DND-41 (cell line): Measurements from ENCODE around the gene MYOF.

Experiments
- ATAC-seq: fragments of 200-7000 bp; cut with Tn5 transposase; 3 replicates; pipeline ENCODE4 v1.9.1; 2021; ENCODE audit warnings: low read depth; ENCODE audit not compliant: insufficient read depth
- DNase-seq: peaks from one replicate; pipeline ENCODE4 v3.0.0-alpha.2; 2020
- H2AFZ ChIP-seq: 2 replicates; pipeline ENCODE4 v1.6.0; 2012; ENCODE audit warnings: low read depth, low read length
- H3K27ac ChIP-seq: 2 replicates; pipeline ENCODE4 v1.5.1; 2012; ENCODE audit warnings: low read length, inconsistent platforms
- H3K27me3 ChIP-seq: fragments of 200-600 bp; sonication (generic); 2 replicates; pipeline ENCODE4 v1.6.0; 2012; ENCODE audit warnings: low read length, mild to moderate bottlenecking, inconsistent platforms; ENCODE audit not compliant: insufficient read depth, poor library complexity
- H3K36me3 ChIP-seq: 2 replicates; pipeline ENCODE4 v1.5.1; 2012; ENCODE audit warnings: low read length, inconsistent platforms; ENCODE audit not compliant: insufficient read depth
- H3K4me1 ChIP-seq: 2 replicates; pipeline ENCODE4 v1.5.1; 2012; ENCODE audit warnings: mild to moderate bottlenecking, low read length; ENCODE audit not compliant: insufficient read depth
- H3K4me2 ChIP-seq: 2 replicates; pipeline ENCODE4 v1.6.0; 2012; ENCODE audit warnings: mild to moderate bottlenecking, moderate library complexity, low read length, inconsistent platforms; ENCODE audit not compliant: insufficient read depth
- H3K4me3 ChIP-seq, 2 experiments: fragments of 200-600 bp in 1 of 2; shearing (Covaris generic) in 1 of 2; 2 replicates each; pipeline ENCODE4 v1.5.1; 2012 to 2016; ENCODE audit warnings: inconsistent platforms in 2 of 2, low read length in 2 of 2, mild to moderate bottlenecking in 2 of 2, low read depth in 1 of 2, moderate library complexity in 1 of 2
- H3K79me2 ChIP-seq: 2 replicates; pipeline ENCODE4 v1.6.0; 2012; ENCODE audit warnings: low read length, inconsistent platforms; ENCODE audit not compliant: insufficient read depth
- H3K9ac ChIP-seq: 2 replicates; pipeline ENCODE4 v1.6.0; 2012; ENCODE audit warnings: low read depth, mild to moderate bottlenecking, inconsistent platforms, low read length, moderate library complexity
- H3K9me3 ChIP-seq: 2 replicates; pipeline ENCODE4 v1.5.1; 2012; ENCODE audit warnings: low read length, moderate library complexity, mild to moderate bottlenecking, inconsistent platforms; ENCODE audit not compliant: insufficient read depth, severe bottlenecking
- H4K20me1 ChIP-seq: 2 replicates; pipeline ENCODE4 v1.6.0; 2012; ENCODE audit warnings: low read length; ENCODE audit not compliant: insufficient read depth
- EZH2 ChIP-seq: IDR thresholded peaks from 3 replicates; pipeline ENCODE4 v1.6.1; 2012; ENCODE audit warnings: borderline replicate concordance, low read depth, mild to moderate bottlenecking, moderate library complexity, low read length, inconsistent platforms; ENCODE audit not compliant: severe bottlenecking
- TF ChIP-seq, protein P1 (sequence below): IDR thresholded peaks from 2 replicates; pipeline ENCODE4 v1.5.1; 2012; ENCODE audit warnings: borderline replicate concordance, low read length, moderate library complexity, mild to moderate bottlenecking; ENCODE audit not compliant: poor library complexity, severe bottlenecking; ENCODE audit errors: extremely low read depth

Gene MYOF

DNA sequence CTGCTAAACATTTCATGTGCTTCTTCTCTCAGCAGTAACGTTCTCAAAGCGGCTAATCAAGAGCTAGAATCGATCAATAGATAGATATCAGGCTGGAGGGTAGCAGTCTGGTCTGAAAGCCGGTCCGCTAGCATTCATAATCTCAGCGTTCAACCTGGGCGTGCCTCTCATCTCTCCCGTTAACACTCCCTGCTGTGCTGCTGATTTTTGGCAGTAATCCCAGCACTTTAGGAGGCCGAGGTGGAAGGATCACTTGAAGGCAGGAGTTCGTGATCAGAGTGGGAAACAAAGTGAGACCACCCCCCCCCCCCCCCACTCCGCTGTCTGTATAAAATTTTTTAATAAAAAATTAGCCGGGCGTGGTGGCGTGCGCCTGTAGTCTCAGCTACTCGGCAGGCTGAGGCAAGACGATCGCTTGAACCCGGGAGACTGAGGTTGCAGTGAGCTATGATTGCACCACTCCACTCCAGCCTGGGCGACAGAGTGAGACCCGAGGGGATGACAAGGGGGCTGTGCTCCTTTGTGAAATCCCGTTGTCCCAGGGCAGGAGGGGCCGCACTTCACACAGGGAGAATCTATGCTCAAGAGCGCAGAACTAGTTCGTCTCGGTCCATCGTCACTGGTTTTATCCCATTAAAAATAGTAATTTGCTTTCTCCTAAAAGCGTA, 13.7 kb upstream of the MYOF start:
- H4K20me1 ChIP-seq, result no peaks in the 10 kb centered on the region
- H3K27ac ChIP-seq, result peak overlapping the region; percentile 69
- peaks cover 36% of the 10 kb centered on the region for H3K4me1 ChIP-seq
- peaks cover 18% of the 10 kb centered on the region for H3K36me3 ChIP-seq
- peak overlapping the region; percentile 99 for H3K4me2 ChIP-seq
- peak overlapping the region; percentile 71 to 77 for H3K4me3 ChIP-seq
- DNase-seq (peak; percentile 24), ATAC-seq (peak; percentile 51)
- peak overlapping the region; percentile 99 for H2AFZ ChIP-seq
- peaks cover 41% of the 10 kb centered on the region for H3K79me2 ChIP-seq
- peak overlapping the region; percentile 77 for H3K9ac ChIP-seq
- TF ChIP-seq, protein P1, sequence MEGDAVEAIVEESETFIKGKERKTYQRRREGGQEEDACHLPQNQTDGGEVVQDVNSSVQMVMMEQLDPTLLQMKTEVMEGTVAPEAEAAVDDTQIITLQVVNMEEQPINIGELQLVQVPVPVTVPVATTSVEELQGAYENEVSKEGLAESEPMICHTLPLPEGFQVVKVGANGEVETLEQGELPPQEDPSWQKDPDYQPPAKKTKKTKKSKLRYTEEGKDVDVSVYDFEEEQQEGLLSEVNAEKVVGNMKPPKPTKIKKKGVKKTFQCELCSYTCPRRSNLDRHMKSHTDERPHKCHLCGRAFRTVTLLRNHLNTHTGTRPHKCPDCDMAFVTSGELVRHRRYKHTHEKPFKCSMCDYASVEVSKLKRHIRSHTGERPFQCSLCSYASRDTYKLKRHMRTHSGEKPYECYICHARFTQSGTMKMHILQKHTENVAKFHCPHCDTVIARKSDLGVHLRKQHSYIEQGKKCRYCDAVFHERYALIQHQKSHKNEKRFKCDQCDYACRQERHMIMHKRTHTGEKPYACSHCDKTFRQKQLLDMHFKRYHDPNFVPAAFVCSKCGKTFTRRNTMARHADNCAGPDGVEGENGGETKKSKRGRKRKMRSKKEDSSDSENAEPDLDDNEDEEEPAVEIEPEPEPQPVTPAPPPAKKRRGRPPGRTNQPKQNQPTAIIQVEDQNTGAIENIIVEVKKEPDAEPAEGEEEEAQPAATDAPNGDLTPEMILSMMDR, result no peak
- TF ChIP-seq EZH2, result no peak
- H3K9me3 ChIP-seq, result no peaks in the 10 kb centered on the region
- peaks cover 12% of the 10 kb centered on the region for H3K27me3 ChIP-seq

DNA sequence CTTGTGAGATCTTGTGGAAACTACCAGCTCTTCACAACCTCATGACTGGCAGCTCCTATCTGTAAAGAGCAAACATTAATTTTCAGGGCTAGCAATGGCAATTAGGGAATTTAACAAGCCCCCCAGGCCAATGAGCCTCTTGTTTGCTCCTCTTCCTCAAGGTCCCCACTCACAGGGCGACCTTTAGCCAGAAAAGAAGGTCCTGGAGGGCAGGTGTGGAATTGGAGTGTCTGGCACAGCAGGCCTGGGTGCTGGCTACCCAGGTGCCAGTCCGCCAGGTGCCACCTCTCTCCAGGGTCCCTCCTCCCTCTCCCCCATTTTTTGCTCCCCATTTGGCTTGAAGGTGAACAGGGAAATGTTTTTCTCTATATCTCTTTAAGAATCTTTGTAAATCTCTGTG, 12.4 kb upstream of the MYOF start:
- peaks cover 28% of the 10 kb centered on the region for H3K79me2 ChIP-seq
- no peak for ATAC-seq
- DNase-seq, result no peak
- no peak for TF ChIP-seq EZH2
- TF ChIP-seq, protein P1, result no peak
- H3K4me1 ChIP-seq, result peaks cover 33% of the 10 kb centered on the region
- H3K27ac ChIP-seq, result no peak overlapping the region
- no peaks in the 10 kb centered on the region for H3K9me3 ChIP-seq
- H2AFZ ChIP-seq, result no peak overlapping the region
- no peak overlapping the region for H3K9ac ChIP-seq
- H3K4me2 ChIP-seq, result no peak overlapping the region
- H4K20me1 ChIP-seq, result no peaks in the 10 kb centered on the region
- peaks cover 5% of the 10 kb centered on the region for H3K36me3 ChIP-seq
- no peak overlapping the region for H3K4me3 ChIP-seq
- peaks cover 13% of the 10 kb centered on the region for H3K27me3 ChIP-seq

DNA sequence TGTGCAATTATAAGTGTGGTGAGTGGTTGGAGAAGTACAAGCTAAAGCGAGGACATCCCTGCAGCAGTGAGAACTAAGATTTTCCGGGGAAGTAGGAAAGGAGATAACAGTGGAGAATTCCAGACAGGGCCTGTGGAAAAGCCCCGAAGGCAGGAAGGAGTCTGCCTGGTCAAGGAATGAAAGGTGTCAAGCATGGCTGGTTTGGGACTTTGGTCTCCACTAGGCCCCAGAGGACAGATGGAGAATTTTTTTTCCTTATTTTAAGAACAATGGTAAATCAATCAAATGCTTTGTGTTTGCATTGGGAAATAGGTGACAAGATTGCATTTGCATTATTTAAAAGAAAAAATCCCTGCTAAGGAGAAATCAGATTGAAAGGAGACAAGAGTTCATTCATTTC, 11.0 kb upstream of the MYOF start:
- no peak overlapping the region for H3K4me2 ChIP-seq
- no peak overlapping the region for H3K9ac ChIP-seq
- peaks cover 15% of the 10 kb centered on the region for H3K79me2 ChIP-seq
- no peak overlapping the region for H3K27ac ChIP-seq
- H3K9me3 ChIP-seq, result no peaks in the 10 kb centered on the region
- H3K4me3 ChIP-seq, result no peak overlapping the region
- peaks cover 21% of the 10 kb centered on the region for H3K27me3 ChIP-seq
- H4K20me1 ChIP-seq, result no peaks in the 10 kb centered on the region
- DNase-seq (no peak), ATAC-seq (no peak)
- no peaks in the 10 kb centered on the region; the same call in 1 of the 2 replicates for H3K36me3 ChIP-seq
- H3K4me1 ChIP-seq, result peaks cover 20% of the 10 kb centered on the region
- TF ChIP-seq, protein P1, result no peak
- TF ChIP-seq EZH2, result no peak
- H2AFZ ChIP-seq, result no peak overlapping the region
